ENCODE results near the gene PSMC1. TPM values are rescaled to one million over a fixed set of nuclear protein-coding genes. Genes with fewer than 3 reads are reported as not detected.

The PSMC1 gene
- polyA plus RNA-seq, 1 donor from 2014 or later: 287 TPM

DNA sequence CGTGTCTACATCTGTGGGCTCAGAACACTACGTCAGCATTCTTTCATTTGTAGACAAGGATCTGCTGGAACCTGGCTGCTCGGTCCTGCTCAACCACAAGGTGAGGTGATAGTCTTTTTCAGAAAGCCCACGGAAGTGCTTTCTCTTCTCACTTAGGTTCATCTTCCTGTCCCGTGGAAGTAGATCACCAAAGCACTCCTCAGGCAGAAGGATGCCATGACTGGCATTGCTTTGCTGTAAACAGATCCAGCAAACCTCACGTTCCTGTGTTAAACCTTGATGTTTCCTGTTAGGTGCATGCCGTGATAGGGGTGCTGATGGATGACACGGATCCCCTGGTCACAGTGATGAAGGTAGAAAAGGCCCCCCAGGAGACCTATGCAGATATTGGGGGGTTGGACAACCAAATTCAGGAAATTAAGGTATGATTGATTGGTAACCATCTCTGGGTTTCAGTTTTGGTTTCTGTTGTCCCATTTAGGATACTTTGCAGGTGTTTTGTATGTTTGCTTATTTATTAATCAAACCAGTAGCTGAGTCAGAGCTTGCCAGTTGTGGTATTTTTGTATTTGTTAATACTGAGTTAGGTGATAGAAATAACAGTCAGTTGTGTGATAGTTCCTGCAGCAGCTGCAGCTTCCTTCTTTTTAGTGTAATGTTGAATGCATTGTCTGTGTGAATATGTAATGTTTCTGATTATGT, 7.5 kb downstream of the PSMC1 start:
- H3K9me2 ChIP-seq (ENCODE audit: insufficient read depth, low read length): no peaks in the 10 kb centered on the region
- TF ChIP-seq RAD21 (conservative IDR thresholded peaks at IDR 0.05) (no peak), SMC3 (conservative IDR thresholded peaks at IDR 0.05; ENCODE audit: poor library complexity) (no peak), MXI1 (conservative IDR thresholded peaks at IDR 0.05; ENCODE audit: poor library complexity, severe bottlenecking) (no peak), POLR2AphosphoS5 (IDR thresholded peaks at IDR 0.05) (no peak), EZH2 (IDR thresholded peaks at IDR 0.05; ENCODE audit: borderline replicate concordance, insufficient read depth, low read length, poor library complexity, severe bottlenecking) (no peak), TAF1 (IDR thresholded peaks at IDR 0.05; ENCODE audit: low read depth) (no peak), EP300 (conservative IDR thresholded peaks at IDR 0.05; ENCODE audit: poor library complexity, severe bottlenecking) (no peak)
- TF ChIP-seq, protein P1, sequence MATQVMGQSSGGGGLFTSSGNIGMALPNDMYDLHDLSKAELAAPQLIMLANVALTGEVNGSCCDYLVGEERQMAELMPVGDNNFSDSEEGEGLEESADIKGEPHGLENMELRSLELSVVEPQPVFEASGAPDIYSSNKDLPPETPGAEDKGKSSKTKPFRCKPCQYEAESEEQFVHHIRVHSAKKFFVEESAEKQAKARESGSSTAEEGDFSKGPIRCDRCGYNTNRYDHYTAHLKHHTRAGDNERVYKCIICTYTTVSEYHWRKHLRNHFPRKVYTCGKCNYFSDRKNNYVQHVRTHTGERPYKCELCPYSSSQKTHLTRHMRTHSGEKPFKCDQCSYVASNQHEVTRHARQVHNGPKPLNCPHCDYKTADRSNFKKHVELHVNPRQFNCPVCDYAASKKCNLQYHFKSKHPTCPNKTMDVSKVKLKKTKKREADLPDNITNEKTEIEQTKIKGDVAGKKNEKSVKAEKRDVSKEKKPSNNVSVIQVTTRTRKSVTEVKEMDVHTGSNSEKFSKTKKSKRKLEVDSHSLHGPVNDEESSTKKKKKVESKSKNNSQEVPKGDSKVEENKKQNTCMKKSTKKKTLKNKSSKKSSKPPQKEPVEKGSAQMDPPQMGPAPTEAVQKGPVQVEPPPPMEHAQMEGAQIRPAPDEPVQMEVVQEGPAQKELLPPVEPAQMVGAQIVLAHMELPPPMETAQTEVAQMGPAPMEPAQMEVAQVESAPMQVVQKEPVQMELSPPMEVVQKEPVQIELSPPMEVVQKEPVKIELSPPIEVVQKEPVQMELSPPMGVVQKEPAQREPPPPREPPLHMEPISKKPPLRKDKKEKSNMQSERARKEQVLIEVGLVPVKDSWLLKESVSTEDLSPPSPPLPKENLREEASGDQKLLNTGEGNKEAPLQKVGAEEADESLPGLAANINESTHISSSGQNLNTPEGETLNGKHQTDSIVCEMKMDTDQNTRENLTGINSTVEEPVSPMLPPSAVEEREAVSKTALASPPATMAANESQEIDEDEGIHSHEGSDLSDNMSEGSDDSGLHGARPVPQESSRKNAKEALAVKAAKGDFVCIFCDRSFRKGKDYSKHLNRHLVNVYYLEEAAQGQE (IDR thresholded peaks at IDR 0.05; ENCODE audit: borderline replicate concordance): no peak
- TF ChIP-seq, protein P2, sequence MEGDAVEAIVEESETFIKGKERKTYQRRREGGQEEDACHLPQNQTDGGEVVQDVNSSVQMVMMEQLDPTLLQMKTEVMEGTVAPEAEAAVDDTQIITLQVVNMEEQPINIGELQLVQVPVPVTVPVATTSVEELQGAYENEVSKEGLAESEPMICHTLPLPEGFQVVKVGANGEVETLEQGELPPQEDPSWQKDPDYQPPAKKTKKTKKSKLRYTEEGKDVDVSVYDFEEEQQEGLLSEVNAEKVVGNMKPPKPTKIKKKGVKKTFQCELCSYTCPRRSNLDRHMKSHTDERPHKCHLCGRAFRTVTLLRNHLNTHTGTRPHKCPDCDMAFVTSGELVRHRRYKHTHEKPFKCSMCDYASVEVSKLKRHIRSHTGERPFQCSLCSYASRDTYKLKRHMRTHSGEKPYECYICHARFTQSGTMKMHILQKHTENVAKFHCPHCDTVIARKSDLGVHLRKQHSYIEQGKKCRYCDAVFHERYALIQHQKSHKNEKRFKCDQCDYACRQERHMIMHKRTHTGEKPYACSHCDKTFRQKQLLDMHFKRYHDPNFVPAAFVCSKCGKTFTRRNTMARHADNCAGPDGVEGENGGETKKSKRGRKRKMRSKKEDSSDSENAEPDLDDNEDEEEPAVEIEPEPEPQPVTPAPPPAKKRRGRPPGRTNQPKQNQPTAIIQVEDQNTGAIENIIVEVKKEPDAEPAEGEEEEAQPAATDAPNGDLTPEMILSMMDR (IDR thresholded peaks at IDR 0.05; ENCODE audit: poor library complexity, severe bottlenecking): no peak
- peaks cover 2% of the 10 kb centered on the region for H3K79me2 ChIP-seq (replicated peaks; ENCODE audit: insufficient read depth, low read length)
- no peak overlapping the region for H3K4me3 ChIP-seq (ENCODE audit: low read length)
- no peak overlapping the region for H3K9ac ChIP-seq (ENCODE audit: low read length)
- H2AFZ ChIP-seq (ENCODE audit: low read depth, low read length): no peak overlapping the region
- no peaks in the 10 kb centered on the region for H3K27me3 ChIP-seq (ENCODE audit: insufficient read depth, low read depth, low read length)
- H3K4me2 ChIP-seq (ENCODE audit: low read length): no peak overlapping the region
- peaks cover 14% of the 10 kb centered on the region for H3K36me3 ChIP-seq (ENCODE audit: insufficient read depth, low read length)
- no peaks in the 10 kb centered on the region for H4K20me1 ChIP-seq (ENCODE audit: insufficient read depth)
- no peak overlapping the region for H3K27ac ChIP-seq (ENCODE audit: low read length)
- H3K9me3 ChIP-seq (ENCODE audit: low read length): no peaks in the 10 kb centered on the region
- no peaks in the 10 kb centered on the region for H3F3A ChIP-seq (ENCODE audit: insufficient read depth, low read length, poor library complexity, severe bottlenecking)

DNA sequence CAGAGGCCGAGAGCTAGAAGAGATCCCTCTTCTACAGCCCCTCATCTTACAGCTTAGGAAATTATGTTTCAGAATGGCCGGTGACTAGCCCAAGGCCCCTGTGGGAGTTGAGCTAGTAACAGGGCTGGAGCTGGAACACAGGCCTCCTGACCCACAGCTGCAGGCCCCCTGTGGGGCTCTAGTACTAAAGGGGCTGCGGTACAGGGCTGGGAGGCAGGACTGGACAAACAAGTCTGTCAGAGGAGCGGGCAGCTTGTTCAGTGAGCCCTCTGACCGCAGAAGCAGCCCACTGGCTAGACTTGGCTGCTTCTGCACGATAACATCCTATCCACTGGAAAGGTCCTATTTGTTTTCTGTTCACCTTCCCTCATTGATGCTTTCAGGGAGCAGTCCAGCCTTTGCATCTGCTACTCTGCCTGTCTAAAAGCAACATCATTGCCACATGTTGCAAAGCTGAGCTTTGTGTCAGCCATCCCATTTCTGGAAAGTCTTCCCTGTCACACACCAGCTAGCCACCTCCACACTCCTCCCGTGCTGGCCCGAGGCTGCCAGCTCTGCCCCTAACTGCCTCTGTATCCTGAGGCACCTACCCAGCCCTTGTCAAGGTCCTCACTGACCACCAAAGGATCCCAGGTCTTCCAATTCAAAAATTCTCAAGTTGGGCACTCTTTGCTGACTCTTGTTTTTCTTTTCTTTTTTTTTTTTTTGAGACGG, 10.2 kb downstream of the PSMC1 start:
- Histone ChIP-seq H3K9me2 (ENCODE audit: insufficient read depth, low read length) (no peaks in the 10 kb centered on the region), H3K4me3 (ENCODE audit: low read length) (no peak overlapping the region), H3K9me3 (ENCODE audit: low read length) (no peaks in the 10 kb centered on the region), H4K20me1 (ENCODE audit: insufficient read depth) (no peaks in the 10 kb centered on the region), H3K36me3 (ENCODE audit: insufficient read depth, low read length) (peaks cover 21% of the 10 kb centered on the region), H3K27ac (ENCODE audit: low read length) (no peak overlapping the region), H3K27me3 (ENCODE audit: insufficient read depth, low read depth, low read length) (no peaks in the 10 kb centered on the region), H3K79me2 (replicated peaks; ENCODE audit: insufficient read depth, low read length) (no peaks in the 10 kb centered on the region), H3K9ac (ENCODE audit: low read length) (no peak overlapping the region), H2AFZ (ENCODE audit: low read depth, low read length) (no peak overlapping the region), H3F3A (ENCODE audit: insufficient read depth, low read length, poor library complexity, severe bottlenecking) (no peaks in the 10 kb centered on the region), H3K4me2 (ENCODE audit: low read length) (no peak overlapping the region)
- TF ChIP-seq POLR2AphosphoS5 (IDR thresholded peaks at IDR 0.05): peak; percentile 10
- TF ChIP-seq, protein P1 (IDR thresholded peaks at IDR 0.05; ENCODE audit: borderline replicate concordance): no peak
